GM23338 (cell line): ENCODE measurements around the gene PRKCD. TPM values are rescaled to one million over a fixed set of nuclear protein-coding genes. Genes with fewer than 3 reads are reported as not detected.
A peak's percentile ranks its signal among the peaks of the same experiment; 100 is the strongest.

ENCODE experiments used
- ATAC-seq: fragments of 200-7000 bp; cut with Tn5 transposase; 3 replicates; pipeline ENCODE4 v1.9.1; 2020
- DNase-seq: peaks from one replicate; pipeline ENCODE4 v3.0.0-alpha.2; 2015; ENCODE audit warnings: low spot score
- H2AFZ ChIP-seq: fragments of 200-600 bp; sonication (generic); 2 replicates; pipeline ENCODE4 v1.8.0; 2016; ENCODE audit warnings: antibody characterized with exemption, mild to moderate bottlenecking, moderate library complexity
- H3F3A ChIP-seq: fragments of 200-600 bp; sonication (generic); replicated peaks from 2 replicates; pipeline ENCODE4 v1.8.0; 2017; ENCODE audit warnings: antibody characterized with exemption, mixed run types, low read depth
- H3K27ac ChIP-seq: fragments of 200-600 bp; sonication (generic); 2 replicates; pipeline ENCODE4 v1.6.1; 2016; ENCODE audit warnings: low read depth
- H3K27me3 ChIP-seq: fragments of 200-600 bp; sonication (generic); 2 replicates; pipeline ENCODE4 v1.8.0; 2016; ENCODE audit warnings: mild to moderate bottlenecking, mixed run types, moderate library complexity; ENCODE audit not compliant: insufficient read depth
- H3K36me3 ChIP-seq: fragments of 200-600 bp; sonication (generic); 2 replicates; pipeline ENCODE4 v1.8.0; 2016; ENCODE audit warnings: mild to moderate bottlenecking; ENCODE audit not compliant: insufficient read depth
- H3K4me1 ChIP-seq: fragments of 200-600 bp; sonication (generic); 2 replicates; pipeline ENCODE4 v1.8.0; 2016; ENCODE audit warnings: mild to moderate bottlenecking, moderate library complexity; ENCODE audit not compliant: insufficient read depth
- H3K4me2 ChIP-seq: fragments of 200-600 bp; sonication (generic); 2 replicates; pipeline ENCODE4 v1.7.1; 2017; ENCODE audit warnings: mixed run types
- H3K4me3 ChIP-seq: fragments of 200-600 bp; sonication (generic); 2 replicates; pipeline ENCODE4 v1.6.1; 2016; ENCODE audit warnings: mixed run types
- H3K79me2 ChIP-seq: fragments of 200-600 bp; sonication (generic); replicated peaks from 2 replicates; pipeline ENCODE4 v1.8.0; 2017; ENCODE audit warnings: mild to moderate bottlenecking; ENCODE audit not compliant: insufficient read depth
- H3K9me2 ChIP-seq: fragments of 200-600 bp; sonication (generic); 2 replicates; pipeline ENCODE4 v1.8.0; 2017; ENCODE audit not compliant: insufficient read depth
- H4K20me1 ChIP-seq: fragments of 200-600 bp; sonication (generic); replicated peaks from 2 replicates; pipeline ENCODE4 v1.8.0; 2017; ENCODE audit warnings: mild to moderate bottlenecking; ENCODE audit not compliant: insufficient read depth
- H3K27ac Mint-ChIP-seq: 2 replicates; pipeline ENCODE4 v1.8.0; 2020; ENCODE audit warnings: inconsistent platforms, mild to moderate bottlenecking, moderate library complexity, mixed read lengths
- H3K27me3 Mint-ChIP-seq: 3 replicates; pipeline ENCODE4 v1.8.0; 2022; ENCODE audit warnings: low read depth, mild to moderate bottlenecking, moderate library complexity, mixed read lengths, inconsistent platforms; ENCODE audit not compliant: insufficient read depth, poor library complexity
- H3K36me3 Mint-ChIP-seq: 3 replicates; pipeline ENCODE4 v1.8.0; 2021; ENCODE audit warnings: low read depth, mild to moderate bottlenecking, inconsistent platforms, moderate library complexity, mixed read lengths
- H3K4me1 Mint-ChIP-seq: 3 replicates; pipeline ENCODE4 v1.8.0; 2020; ENCODE audit warnings: mild to moderate bottlenecking, inconsistent platforms, mixed read lengths
- H3K4me3 Mint-ChIP-seq: 3 replicates; pipeline ENCODE4 v1.8.0; 2021; ENCODE audit warnings: moderate library complexity, mild to moderate bottlenecking, inconsistent platforms, mixed read lengths
- H3K9me3 Mint-ChIP-seq: 3 replicates; pipeline ENCODE4 v1.8.0; 2020; ENCODE audit warnings: moderate library complexity, mild to moderate bottlenecking, inconsistent platforms, mixed read lengths
- EZH2 ChIP-seq: fragments of 200-600 bp; sonication (generic); IDR thresholded peaks from one replicate; pipeline ENCODE4 v1.8.0; 2017; ENCODE audit warnings: antibody characterized with exemption, mild to moderate bottlenecking, low read depth; ENCODE audit not compliant: unreplicated experiment
- EZH2phosphoT487 ChIP-seq: fragments of 200-600 bp; sonication (generic); IDR thresholded peaks from one replicate; pipeline ENCODE4 v1.8.1; 2018; ENCODE audit warnings: antibody characterized with exemption; ENCODE audit not compliant: unreplicated experiment
- JUNB ChIP-seq: IDR thresholded peaks from one replicate; pipeline ENCODE4 v1.6.1; 2016; ENCODE audit warnings: antibody characterized with exemption; ENCODE audit not compliant: unreplicated experiment
- STAT1 ChIP-seq: IDR thresholded peaks from one replicate; pipeline ENCODE4 v1.6.1; 2016; ENCODE audit warnings: antibody characterized with exemption; ENCODE audit not compliant: unreplicated experiment
- ZNF114 ChIP-seq: fragments of 250-450 bp; sonication (Bioruptor Pico); IDR thresholded peaks from 2 replicates; pipeline ENCODE4 v1.5.0; 2020; ENCODE audit warnings: mild to moderate bottlenecking, moderate library complexity
- ZNF331 ChIP-seq: fragments of 250-450 bp; sonication (Bioruptor Pico); IDR thresholded peaks from 2 replicates; pipeline ENCODE4 v1.5.0; 2020; ENCODE audit warnings: low read depth, mild to moderate bottlenecking, moderate library complexity
- polyA plus RNA-seq: library from polyadenylated mRNA; unstranded; fragments of >200 nt; fragmentation: Nextera tagmentation; extraction: Ambion mirVana; gene quantifications from 2 replicates; pipeline ENCODE4 v1.2.1, GENCODE V29; 2016
- total RNA-seq: library from RNA; depleted of rRNA; stranded (reverse); fragments of >200 nt; shearing (Covaris generic); gene quantifications from 2 replicates; pipeline ENCODE4 v1.2.3, GENCODE V29; 2014
- TF ChIP-seq, protein P1 (sequence below), 2 experiments: fragments of 200-600 bp in 1 of 2; sonication (generic) in 1 of 2; conservative IDR thresholded peaks; 2 replicates each; pipeline versions ENCODE4 v1.5.1 to v1.6.1; 2016 to 2017; ENCODE audit warnings: antibody characterized with exemption in 2 of 2, low read depth in 2 of 2, mild to moderate bottlenecking in 2 of 2, moderate library complexity in 1 of 2
- TF ChIP-seq, protein P2 (sequence below): IDR thresholded peaks from 2 replicates; pipeline ENCODE4 v1.6.1; 2016; ENCODE audit warnings: antibody characterized with exemption
- TF ChIP-seq, protein P3 (sequence below): IDR thresholded peaks from one replicate; pipeline ENCODE4 v1.6.1; 2018; ENCODE audit warnings: antibody characterized with exemption; ENCODE audit not compliant: unreplicated experiment
- TF ChIP-seq, protein P4 (sequence below): fragments of 250-450 bp; sonication (Bioruptor Pico); IDR thresholded peaks from 2 replicates; pipeline ENCODE4 v1.5.0; 2020; ENCODE audit warnings: mild to moderate bottlenecking, moderate library complexity

PRKCD gene
- total and polyA plus RNA-seq, 2 experiments from 2014 or later, result 11.3 to 11.8 TPM

DNA sequence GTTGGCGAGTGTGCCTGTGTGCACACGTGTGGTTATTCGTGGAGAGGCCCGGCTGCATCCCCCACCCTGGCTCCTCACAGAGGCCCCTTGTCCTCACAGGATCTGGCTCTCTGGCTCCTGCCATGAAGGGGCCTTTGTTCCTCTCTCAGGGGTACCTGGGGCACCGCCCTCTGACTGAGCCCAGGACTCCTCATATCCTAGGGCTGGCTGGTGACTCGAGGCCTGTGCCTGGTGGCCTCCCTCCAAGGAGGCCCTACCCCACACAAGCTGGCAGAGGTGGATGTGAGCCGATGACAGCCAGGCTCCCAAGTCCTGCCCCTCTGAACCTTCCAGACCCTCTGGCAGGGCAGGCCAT is 10.0 kb downstream of the PRKCD start (continued):
- TF ChIP-seq, protein P1, sequence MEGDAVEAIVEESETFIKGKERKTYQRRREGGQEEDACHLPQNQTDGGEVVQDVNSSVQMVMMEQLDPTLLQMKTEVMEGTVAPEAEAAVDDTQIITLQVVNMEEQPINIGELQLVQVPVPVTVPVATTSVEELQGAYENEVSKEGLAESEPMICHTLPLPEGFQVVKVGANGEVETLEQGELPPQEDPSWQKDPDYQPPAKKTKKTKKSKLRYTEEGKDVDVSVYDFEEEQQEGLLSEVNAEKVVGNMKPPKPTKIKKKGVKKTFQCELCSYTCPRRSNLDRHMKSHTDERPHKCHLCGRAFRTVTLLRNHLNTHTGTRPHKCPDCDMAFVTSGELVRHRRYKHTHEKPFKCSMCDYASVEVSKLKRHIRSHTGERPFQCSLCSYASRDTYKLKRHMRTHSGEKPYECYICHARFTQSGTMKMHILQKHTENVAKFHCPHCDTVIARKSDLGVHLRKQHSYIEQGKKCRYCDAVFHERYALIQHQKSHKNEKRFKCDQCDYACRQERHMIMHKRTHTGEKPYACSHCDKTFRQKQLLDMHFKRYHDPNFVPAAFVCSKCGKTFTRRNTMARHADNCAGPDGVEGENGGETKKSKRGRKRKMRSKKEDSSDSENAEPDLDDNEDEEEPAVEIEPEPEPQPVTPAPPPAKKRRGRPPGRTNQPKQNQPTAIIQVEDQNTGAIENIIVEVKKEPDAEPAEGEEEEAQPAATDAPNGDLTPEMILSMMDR (conservative IDR thresholded peaks at IDR 0.05; ENCODE audit: low read depth in 2 of 2), result no peak
- TF ChIP-seq, protein P2, sequence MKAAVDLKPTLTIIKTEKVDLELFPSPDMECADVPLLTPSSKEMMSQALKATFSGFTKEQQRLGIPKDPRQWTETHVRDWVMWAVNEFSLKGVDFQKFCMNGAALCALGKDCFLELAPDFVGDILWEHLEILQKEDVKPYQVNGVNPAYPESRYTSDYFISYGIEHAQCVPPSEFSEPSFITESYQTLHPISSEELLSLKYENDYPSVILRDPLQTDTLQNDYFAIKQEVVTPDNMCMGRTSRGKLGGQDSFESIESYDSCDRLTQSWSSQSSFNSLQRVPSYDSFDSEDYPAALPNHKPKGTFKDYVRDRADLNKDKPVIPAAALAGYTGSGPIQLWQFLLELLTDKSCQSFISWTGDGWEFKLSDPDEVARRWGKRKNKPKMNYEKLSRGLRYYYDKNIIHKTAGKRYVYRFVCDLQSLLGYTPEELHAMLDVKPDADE, result no peak
- TF ChIP-seq EZH2phosphoT487, result no peak
- no peak for TF ChIP-seq ZNF114
- TF ChIP-seq JUNB, result no peak
- no peak for TF ChIP-seq STAT1

DNA sequence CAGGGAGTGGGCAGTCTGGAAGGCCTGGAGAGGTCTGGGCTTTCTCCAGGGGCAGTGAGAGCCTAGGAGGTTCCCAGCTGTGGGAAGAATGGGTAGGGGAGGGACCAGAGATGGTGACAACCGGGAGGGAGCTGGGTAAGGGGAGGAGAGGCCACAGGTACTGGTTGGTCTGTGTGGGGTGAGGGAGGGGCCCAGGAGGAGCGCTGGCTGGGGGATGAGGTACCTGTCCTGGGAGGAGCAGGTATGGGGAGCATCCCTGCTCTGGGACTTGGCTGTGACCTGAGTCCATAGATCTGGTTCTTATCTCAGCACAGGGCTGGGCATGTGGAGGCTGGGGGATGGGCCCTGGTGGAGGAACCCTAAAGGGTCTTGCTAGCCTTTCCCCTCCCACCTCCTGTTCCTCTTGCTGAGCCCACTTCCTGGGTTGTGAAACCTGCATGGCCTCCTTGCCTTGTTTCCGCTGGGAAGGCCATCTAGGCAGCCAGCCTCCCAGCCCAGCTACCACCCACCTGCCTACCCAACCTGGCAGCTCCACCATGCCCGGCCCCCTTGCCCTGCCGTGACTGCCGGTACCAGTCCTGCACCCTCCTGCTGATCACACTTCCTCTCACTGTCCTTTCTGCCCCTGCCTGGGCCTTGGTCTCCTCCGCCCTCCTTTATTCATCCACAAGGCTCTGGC is 11.0 kb downstream of the PRKCD start:
- H3K27ac Mint-ChIP-seq, result peak overlapping the region; percentile 53
- peak; percentile 25 for ATAC-seq
- peaks cover 59% of the 10 kb centered on the region for H3K4me1 Mint-ChIP-seq
- peaks cover 18% of the 10 kb centered on the region for H3K4me1 ChIP-seq
- no peaks in the 10 kb centered on the region; the same call in 2 of the 3 replicates for H3K9me3 Mint-ChIP-seq
- no peaks in the 10 kb centered on the region for H3K27me3 ChIP-seq
- no peaks in the 10 kb centered on the region for H3K9me2 ChIP-seq
- H3F3A ChIP-seq, result no peaks in the 10 kb centered on the region
- H2AFZ ChIP-seq, result no peak overlapping the region
- H3K79me2 ChIP-seq, result no peaks in the 10 kb centered on the region; the same call in 1 of the 2 replicates
- H3K27me3 Mint-ChIP-seq, result peaks cover 9% of the 10 kb centered on the region
- H3K4me3 ChIP-seq, result no peak overlapping the region
- no peak overlapping the region; the same call in 2 of the 3 replicates for H3K4me3 Mint-ChIP-seq
- peak; percentile 55 for DNase-seq
- no peaks in the 10 kb centered on the region for H3K36me3 ChIP-seq
- peaks cover 2% of the 10 kb centered on the region; the same call in 2 of the 3 replicates for H3K36me3 Mint-ChIP-seq
- H3K27ac ChIP-seq, result no peak overlapping the region
- no peak overlapping the region; the same call in 1 of the 2 replicates for H3K4me2 ChIP-seq
- no peaks in the 10 kb centered on the region; the same call in 1 of the 2 replicates for H4K20me1 ChIP-seq
- no peak for TF ChIP-seq JUNB
- TF ChIP-seq, protein P3, sequence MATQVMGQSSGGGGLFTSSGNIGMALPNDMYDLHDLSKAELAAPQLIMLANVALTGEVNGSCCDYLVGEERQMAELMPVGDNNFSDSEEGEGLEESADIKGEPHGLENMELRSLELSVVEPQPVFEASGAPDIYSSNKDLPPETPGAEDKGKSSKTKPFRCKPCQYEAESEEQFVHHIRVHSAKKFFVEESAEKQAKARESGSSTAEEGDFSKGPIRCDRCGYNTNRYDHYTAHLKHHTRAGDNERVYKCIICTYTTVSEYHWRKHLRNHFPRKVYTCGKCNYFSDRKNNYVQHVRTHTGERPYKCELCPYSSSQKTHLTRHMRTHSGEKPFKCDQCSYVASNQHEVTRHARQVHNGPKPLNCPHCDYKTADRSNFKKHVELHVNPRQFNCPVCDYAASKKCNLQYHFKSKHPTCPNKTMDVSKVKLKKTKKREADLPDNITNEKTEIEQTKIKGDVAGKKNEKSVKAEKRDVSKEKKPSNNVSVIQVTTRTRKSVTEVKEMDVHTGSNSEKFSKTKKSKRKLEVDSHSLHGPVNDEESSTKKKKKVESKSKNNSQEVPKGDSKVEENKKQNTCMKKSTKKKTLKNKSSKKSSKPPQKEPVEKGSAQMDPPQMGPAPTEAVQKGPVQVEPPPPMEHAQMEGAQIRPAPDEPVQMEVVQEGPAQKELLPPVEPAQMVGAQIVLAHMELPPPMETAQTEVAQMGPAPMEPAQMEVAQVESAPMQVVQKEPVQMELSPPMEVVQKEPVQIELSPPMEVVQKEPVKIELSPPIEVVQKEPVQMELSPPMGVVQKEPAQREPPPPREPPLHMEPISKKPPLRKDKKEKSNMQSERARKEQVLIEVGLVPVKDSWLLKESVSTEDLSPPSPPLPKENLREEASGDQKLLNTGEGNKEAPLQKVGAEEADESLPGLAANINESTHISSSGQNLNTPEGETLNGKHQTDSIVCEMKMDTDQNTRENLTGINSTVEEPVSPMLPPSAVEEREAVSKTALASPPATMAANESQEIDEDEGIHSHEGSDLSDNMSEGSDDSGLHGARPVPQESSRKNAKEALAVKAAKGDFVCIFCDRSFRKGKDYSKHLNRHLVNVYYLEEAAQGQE, result no peak
- no peak for TF ChIP-seq EZH2
- no peak for TF ChIP-seq ZNF331 (CRISPR knock-in tag)
- no peak for TF ChIP-seq ZNF114
- TF ChIP-seq STAT1, result no peak
- TF ChIP-seq, protein P4, sequence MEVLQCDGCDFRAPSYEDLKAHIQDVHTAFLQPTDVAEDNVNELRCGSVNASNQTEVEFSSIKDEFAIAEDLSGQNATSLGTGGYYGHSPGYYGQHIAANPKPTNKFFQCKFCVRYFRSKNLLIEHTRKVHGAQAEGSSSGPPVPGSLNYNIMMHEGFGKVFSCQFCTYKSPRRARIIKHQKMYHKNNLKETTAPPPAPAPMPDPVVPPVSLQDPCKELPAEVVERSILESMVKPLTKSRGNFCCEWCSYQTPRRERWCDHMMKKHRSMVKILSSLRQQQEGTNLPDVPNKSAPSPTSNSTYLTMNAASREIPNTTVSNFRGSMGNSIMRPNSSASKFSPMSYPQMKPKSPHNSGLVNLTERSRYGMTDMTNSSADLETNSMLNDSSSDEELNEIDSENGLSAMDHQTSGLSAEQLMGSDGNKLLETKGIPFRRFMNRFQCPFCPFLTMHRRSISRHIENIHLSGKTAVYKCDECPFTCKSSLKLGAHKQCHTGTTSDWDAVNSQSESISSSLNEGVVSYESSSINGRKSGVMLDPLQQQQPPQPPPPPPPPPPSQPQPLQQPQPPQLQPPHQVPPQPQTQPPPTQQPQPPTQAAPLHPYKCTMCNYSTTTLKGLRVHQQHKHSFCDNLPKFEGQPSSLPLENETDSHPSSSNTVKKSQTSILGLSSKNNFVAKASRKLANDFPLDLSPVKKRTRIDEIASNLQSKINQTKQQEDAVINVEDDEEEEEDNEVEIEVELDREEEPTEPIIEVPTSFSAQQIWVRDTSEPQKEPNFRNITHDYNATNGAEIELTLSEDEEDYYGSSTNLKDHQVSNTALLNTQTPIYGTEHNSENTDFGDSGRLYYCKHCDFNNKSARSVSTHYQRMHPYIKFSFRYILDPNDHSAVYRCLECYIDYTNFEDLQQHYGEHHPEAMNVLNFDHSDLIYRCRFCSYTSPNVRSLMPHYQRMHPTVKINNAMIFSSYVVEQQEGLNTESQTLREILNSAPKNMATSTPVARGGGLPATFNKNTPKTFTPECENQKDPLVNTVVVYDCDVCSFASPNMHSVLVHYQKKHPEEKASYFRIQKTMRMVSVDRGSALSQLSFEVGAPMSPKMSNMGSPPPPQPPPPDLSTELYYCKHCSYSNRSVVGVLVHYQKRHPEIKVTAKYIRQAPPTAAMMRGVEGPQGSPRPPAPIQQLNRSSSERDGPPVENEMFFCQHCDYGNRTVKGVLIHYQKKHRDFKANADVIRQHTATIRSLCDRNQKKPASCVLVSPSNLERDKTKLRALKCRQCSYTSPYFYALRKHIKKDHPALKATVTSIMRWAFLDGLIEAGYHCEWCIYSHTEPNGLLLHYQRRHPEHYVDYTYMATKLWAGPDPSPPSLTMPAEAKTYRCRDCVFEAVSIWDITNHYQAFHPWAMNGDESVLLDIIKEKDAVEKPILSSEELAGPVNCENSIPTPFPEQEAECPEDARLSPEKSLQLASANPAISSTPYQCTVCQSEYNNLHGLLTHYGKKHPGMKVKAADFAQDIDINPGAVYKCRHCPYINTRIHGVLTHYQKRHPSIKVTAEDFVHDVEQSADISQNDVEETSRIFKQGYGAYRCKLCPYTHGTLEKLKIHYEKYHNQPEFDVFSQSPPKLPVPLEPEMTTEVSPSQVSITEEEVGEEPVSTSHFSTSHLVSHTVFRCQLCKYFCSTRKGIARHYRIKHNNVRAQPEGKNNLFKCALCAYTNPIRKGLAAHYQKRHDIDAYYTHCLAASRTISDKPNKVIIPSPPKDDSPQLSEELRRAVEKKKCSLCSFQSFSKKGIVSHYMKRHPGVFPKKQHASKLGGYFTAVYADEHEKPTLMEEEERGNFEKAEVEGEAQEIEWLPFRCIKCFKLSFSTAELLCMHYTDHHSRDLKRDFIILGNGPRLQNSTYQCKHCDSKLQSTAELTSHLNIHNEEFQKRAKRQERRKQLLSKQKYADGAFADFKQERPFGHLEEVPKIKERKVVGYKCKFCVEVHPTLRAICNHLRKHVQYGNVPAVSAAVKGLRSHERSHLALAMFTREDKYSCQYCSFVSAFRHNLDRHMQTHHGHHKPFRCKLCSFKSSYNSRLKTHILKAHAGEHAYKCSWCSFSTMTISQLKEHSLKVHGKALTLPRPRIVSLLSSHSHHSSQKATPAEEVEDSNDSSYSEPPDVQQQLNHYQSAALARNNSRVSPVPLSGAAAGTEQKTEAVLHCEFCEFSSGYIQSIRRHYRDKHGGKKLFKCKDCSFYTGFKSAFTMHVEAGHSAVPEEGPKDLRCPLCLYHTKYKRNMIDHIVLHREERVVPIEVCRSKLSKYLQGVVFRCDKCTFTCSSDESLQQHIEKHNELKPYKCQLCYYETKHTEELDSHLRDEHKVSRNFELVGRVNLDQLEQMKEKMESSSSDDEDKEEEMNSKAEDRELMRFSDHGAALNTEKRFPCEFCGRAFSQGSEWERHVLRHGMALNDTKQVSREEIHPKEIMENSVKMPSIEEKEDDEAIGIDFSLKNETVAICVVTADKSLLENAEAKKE (CRISPR knock-in tag), result no peak
